SK-N-SH treated with all-trans-retinoic acid at 6 μM for 48 hours (cell line): ENCODE results near the gene MLIP.

Experiments
- ATAC-seq: fragments of 200-7000 bp; cut with Tn5 transposase; 3 replicates; pipeline ENCODE4 v1.9.1; 2020; ENCODE audit warnings: mild to moderate bottlenecking, moderate library complexity
- ARNTL ChIP-seq: fragments of 450-650 bp; formaldehyde crosslinking; IDR thresholded peaks from 2 replicates; pipeline ENCODE4 v1.5.0; 2020; ENCODE audit warnings: low read depth, mild to moderate bottlenecking, moderate library complexity, borderline replicate concordance
- BACH2 ChIP-seq: fragments of 250-450 bp; sonication (Bioruptor Pico); IDR thresholded peaks from 2 replicates; pipeline ENCODE4 v1.9.0; 2021; ENCODE audit warnings: mild to moderate bottlenecking, borderline replicate concordance
- CSDC2 ChIP-seq: fragments of 250-450 bp; sonication (Bioruptor Pico); IDR thresholded peaks from 2 replicates; pipeline ENCODE4 v1.5.0; 2020; ENCODE audit warnings: mild to moderate bottlenecking, moderate library complexity
- ESRRG ChIP-seq: fragments of 250-450 bp; sonication (Bioruptor Pico); IDR thresholded peaks from 2 replicates; pipeline ENCODE4 v1.6.1; 2021; ENCODE audit warnings: mild to moderate bottlenecking
- GLIS3 ChIP-seq: fragments of 250-450 bp; sonication (Bioruptor Pico); IDR thresholded peaks from 2 replicates; pipeline ENCODE4 v1.5.0; 2020; ENCODE audit warnings: mild to moderate bottlenecking, moderate library complexity
- ISL1 ChIP-seq: fragments of 250-450 bp; sonication (Bioruptor Pico); IDR thresholded peaks from 2 replicates; pipeline ENCODE4 v2.1.2; 2022; ENCODE audit warnings: mild to moderate bottlenecking, moderate library complexity
- OSR1 ChIP-seq: fragments of 250-450 bp; sonication (Bioruptor Pico); IDR thresholded peaks from 2 replicates; pipeline ENCODE4 v1.8.0; 2022; ENCODE audit warnings: moderate library complexity, mild to moderate bottlenecking, inconsistent platforms
- PPARA ChIP-seq: fragments of 250-450 bp; sonication (Bioruptor Pico); IDR thresholded peaks from 2 replicates; pipeline ENCODE4 v1.5.0; 2020; ENCODE audit warnings: mild to moderate bottlenecking, borderline replicate concordance
- RARB ChIP-seq: fragments of 250-450 bp; sonication (Bioruptor Pico); IDR thresholded peaks from 2 replicates; pipeline ENCODE4 v1.8.0; 2021; ENCODE audit warnings: mild to moderate bottlenecking, moderate library complexity
- SNAI2 ChIP-seq: fragments of 250-450 bp; sonication (Bioruptor Pico); IDR thresholded peaks from 2 replicates; pipeline ENCODE4 v1.5.0; 2020; ENCODE audit warnings: mild to moderate bottlenecking, moderate library complexity
- TCF4 ChIP-seq: fragments of 250-450 bp; sonication (Bioruptor Pico); IDR thresholded peaks from 2 replicates; pipeline ENCODE4 v1.8.0; 2021; ENCODE audit warnings: mild to moderate bottlenecking, moderate library complexity, borderline replicate concordance
- TOX ChIP-seq: fragments of 250-450 bp; sonication (Bioruptor Pico); IDR thresholded peaks from 2 replicates; pipeline ENCODE4 v1.8.0; 2021; ENCODE audit warnings: mild to moderate bottlenecking, moderate library complexity, borderline replicate concordance
- ZC3H10 ChIP-seq: fragments of 250-450 bp; sonication (Bioruptor Pico); IDR thresholded peaks from 2 replicates; pipeline ENCODE4 v1.5.1; 2021; ENCODE audit warnings: mild to moderate bottlenecking, moderate library complexity
- ZFP3 ChIP-seq: fragments of 250-450 bp; sonication (Bioruptor Pico); IDR thresholded peaks from 2 replicates; pipeline ENCODE4 v1.5.0; 2020; ENCODE audit warnings: mild to moderate bottlenecking, moderate library complexity
- ZFP30 ChIP-seq: fragments of 450-650 bp; formaldehyde crosslinking; IDR thresholded peaks from 2 replicates; pipeline ENCODE4 v1.5.0; 2022; ENCODE audit warnings: mild to moderate bottlenecking, moderate library complexity
- ZNF565 ChIP-seq: fragments of 450-650 bp; formaldehyde crosslinking; conservative IDR thresholded peaks from 2 replicates; pipeline ENCODE4 v1.5.0; 2020; ENCODE audit warnings: low read depth, mild to moderate bottlenecking, moderate library complexity
- ZNF70 ChIP-seq: fragments of 450-650 bp; formaldehyde crosslinking; IDR thresholded peaks from 2 replicates; pipeline ENCODE4 v1.5.0; 2020; ENCODE audit warnings: mild to moderate bottlenecking, moderate library complexity
- TF ChIP-seq, protein P1 (sequence below): fragments of 250-450 bp; sonication (Bioruptor Pico); IDR thresholded peaks from 2 replicates; pipeline ENCODE4 v1.5.1; 2020; ENCODE audit warnings: low read depth, mild to moderate bottlenecking, moderate library complexity
- TF ChIP-seq, protein P2 (sequence below): fragments of 250-450 bp; sonication (Bioruptor Pico); IDR thresholded peaks from 2 replicates; pipeline ENCODE4 v1.5.0; 2020; ENCODE audit warnings: mild to moderate bottlenecking, moderate library complexity
- TF ChIP-seq, protein P3 (sequence below): fragments of 250-450 bp; sonication (Bioruptor Pico); IDR thresholded peaks from 2 replicates; pipeline ENCODE4 v1.8.0; 2021; ENCODE audit warnings: low read depth, mild to moderate bottlenecking, moderate library complexity, borderline replicate concordance
- TF ChIP-seq, protein P4 (sequence below): fragments of 250-450 bp; sonication (Bioruptor Pico); IDR thresholded peaks from 2 replicates; pipeline ENCODE4 v1.8.0; 2020; ENCODE audit warnings: mild to moderate bottlenecking, moderate library complexity, borderline replicate concordance

The MLIP gene

DNA sequence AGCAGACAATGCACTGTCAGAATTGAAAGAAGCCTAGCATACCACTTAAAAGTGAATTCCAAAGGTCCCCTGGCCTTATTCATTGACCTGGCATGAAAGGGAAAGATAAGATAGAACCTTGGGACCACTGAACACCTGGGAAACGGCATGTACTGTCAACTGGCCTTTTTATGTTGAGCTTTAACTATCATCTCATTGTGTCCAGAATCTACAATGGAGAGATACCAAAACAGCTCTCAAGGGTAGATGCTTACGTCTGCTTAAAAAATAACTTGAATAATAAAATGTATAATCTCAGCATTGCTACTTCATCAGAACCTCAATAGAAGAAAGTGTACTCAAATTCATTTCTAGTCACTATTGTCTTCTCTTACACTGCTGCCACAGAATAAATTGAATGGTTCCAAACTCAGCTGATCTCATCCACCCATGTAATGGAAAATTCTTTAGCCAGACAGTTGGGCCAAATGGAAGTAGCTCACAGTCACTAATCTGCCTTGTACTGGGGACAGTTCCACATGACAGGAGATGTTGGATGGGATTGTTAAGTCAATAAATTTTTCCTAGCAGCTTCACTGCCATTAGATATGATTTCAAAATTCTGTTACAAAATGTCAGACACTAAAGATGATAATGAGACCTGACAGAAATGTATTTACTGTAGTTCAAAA lies 93.8 kb downstream of the MLIP start:
- ATAC-seq, result no peak

DNA sequence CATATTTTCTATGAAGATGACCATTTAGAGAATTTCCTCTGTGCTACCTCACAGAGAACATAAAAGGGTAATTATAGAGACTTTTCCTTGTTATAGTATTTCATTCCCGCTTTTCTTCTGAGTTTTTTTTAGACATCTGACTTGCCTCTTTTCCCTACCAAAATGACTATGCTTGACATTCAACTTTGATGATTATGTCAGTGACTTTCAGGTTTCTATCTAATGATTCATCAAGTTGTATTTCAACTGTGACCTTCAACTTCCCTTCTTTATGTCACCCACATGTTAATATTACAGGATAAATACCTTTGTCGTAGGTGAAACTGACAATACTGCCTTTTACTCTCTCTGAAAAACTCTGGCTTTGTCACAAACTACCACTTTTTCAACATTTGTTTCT lies 95.3 kb downstream of the MLIP start:
- no peak for ATAC-seq
- TF ChIP-seq ZFP30, result no peak
- no peak for TF ChIP-seq ZNF565 (CRISPR knock-in tag)
- no peak for TF ChIP-seq ZC3H10 (CRISPR knock-in tag)
- no peak for TF ChIP-seq BACH2 (CRISPR knock-in tag)
- TF ChIP-seq, protein P1, sequence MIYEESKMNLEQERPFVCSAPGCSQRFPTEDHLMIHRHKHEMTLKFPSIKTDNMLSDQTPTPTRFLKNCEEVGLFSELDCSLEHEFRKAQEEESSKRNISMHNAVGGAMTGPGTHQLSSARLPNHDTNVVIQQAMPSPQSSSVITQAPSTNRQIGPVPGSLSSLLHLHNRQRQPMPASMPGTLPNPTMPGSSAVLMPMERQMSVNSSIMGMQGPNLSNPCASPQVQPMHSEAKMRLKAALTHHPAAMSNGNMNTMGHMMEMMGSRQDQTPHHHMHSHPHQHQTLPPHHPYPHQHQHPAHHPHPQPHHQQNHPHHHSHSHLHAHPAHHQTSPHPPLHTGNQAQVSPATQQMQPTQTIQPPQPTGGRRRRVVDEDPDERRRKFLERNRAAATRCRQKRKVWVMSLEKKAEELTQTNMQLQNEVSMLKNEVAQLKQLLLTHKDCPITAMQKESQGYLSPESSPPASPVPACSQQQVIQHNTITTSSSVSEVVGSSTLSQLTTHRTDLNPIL (CRISPR knock-in tag), result no peak
- TF ChIP-seq ARNTL, result no peak
- TF ChIP-seq, protein P2, sequence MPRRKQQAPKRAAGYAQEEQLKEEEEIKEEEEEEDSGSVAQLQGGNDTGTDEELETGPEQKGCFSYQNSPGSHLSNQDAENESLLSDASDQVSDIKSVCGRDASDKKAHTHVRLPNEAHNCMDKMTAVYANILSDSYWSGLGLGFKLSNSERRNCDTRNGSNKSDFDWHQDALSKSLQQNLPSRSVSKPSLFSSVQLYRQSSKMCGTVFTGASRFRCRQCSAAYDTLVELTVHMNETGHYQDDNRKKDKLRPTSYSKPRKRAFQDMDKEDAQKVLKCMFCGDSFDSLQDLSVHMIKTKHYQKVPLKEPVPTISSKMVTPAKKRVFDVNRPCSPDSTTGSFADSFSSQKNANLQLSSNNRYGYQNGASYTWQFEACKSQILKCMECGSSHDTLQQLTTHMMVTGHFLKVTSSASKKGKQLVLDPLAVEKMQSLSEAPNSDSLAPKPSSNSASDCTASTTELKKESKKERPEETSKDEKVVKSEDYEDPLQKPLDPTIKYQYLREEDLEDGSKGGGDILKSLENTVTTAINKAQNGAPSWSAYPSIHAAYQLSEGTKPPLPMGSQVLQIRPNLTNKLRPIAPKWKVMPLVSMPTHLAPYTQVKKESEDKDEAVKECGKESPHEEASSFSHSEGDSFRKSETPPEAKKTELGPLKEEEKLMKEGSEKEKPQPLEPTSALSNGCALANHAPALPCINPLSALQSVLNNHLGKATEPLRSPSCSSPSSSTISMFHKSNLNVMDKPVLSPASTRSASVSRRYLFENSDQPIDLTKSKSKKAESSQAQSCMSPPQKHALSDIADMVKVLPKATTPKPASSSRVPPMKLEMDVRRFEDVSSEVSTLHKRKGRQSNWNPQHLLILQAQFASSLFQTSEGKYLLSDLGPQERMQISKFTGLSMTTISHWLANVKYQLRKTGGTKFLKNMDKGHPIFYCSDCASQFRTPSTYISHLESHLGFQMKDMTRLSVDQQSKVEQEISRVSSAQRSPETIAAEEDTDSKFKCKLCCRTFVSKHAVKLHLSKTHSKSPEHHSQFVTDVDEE, result no peak
- no peak; the same call in 1 of the 2 replicates for TF ChIP-seq TOX (CRISPR knock-in tag)
- TF ChIP-seq, protein P3, sequence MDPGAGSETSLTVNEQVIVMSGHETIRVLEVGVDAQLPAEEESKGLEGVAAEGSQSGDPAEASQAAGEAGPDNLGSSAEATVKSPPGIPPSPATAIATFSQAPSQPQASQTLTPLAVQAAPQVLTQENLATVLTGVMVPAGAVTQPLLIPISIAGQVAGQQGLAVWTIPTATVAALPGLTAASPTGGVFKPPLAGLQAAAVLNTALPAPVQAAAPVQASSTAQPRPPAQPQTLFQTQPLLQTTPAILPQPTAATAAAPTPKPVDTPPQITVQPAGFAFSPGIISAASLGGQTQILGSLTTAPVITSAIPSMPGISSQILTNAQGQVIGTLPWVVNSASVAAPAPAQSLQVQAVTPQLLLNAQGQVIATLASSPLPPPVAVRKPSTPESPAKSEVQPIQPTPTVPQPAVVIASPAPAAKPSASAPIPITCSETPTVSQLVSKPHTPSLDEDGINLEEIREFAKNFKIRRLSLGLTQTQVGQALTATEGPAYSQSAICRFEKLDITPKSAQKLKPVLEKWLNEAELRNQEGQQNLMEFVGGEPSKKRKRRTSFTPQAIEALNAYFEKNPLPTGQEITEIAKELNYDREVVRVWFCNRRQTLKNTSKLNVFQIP (CRISPR knock-in tag), result no peak
- TF ChIP-seq, protein P4, sequence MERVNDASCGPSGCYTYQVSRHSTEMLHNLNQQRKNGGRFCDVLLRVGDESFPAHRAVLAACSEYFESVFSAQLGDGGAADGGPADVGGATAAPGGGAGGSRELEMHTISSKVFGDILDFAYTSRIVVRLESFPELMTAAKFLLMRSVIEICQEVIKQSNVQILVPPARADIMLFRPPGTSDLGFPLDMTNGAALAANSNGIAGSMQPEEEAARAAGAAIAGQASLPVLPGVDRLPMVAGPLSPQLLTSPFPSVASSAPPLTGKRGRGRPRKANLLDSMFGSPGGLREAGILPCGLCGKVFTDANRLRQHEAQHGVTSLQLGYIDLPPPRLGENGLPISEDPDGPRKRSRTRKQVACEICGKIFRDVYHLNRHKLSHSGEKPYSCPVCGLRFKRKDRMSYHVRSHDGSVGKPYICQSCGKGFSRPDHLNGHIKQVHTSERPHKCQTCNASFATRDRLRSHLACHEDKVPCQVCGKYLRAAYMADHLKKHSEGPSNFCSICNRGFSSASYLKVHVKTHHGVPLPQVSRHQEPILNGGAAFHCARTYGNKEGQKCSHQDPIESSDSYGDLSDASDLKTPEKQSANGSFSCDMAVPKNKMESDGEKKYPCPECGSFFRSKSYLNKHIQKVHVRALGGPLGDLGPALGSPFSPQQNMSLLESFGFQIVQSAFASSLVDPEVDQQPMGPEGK (CRISPR knock-in tag), result no peak
- TF ChIP-seq CSDC2, result no peak
- no peak for TF ChIP-seq ESRRG (CRISPR knock-in tag)

More for the DNA sequence above, 93.8 kb downstream of the MLIP start:
- TF ChIP-seq ZNF70 (no peak), GLIS3 (CRISPR knock-in tag) (no peak), SNAI2 (no peak), ISL1 (CRISPR knock-in tag) (no peak), TCF4 (CRISPR knock-in tag) (no peak), RARB (CRISPR knock-in tag) (no peak), OSR1 (CRISPR knock-in tag) (no peak), ZC3H10 (CRISPR knock-in tag) (no peak), ARNTL (no peak), ZFP30 (no peak), TOX (CRISPR knock-in tag) (no peak), PPARA (CRISPR knock-in tag) (no peak), BACH2 (CRISPR knock-in tag) (no peak), CSDC2 (no peak), ZFP3 (CRISPR knock-in tag) (no peak)
- TF ChIP-seq, protein P3 (CRISPR knock-in tag), result no peak
- TF ChIP-seq, protein P4 (CRISPR knock-in tag), result no peak
- TF ChIP-seq, protein P2, result no peak
- TF ChIP-seq, protein P1 (CRISPR knock-in tag), result no peak
- TF ChIP-seq, all 23 proteins: peak for 0
